Measurements from ENCODE around the gene CFAP58. TPM values are rescaled to one million over a fixed set of nuclear protein-coding genes. Genes with fewer than 3 reads are reported as not detected.
"Not testable (repeated sequence)": the region's sequence is repeated elsewhere in the genome, so short reads cannot be mapped to it uniquely, and the experiment has no call there.

Gene CFAP58
- total and polyA plus RNA-seq, 2 donors (not counting 3 experiments of a cell fraction or from before 2014, with no cell fraction given), result 0.07 to 0.29 TPM

DNA sequence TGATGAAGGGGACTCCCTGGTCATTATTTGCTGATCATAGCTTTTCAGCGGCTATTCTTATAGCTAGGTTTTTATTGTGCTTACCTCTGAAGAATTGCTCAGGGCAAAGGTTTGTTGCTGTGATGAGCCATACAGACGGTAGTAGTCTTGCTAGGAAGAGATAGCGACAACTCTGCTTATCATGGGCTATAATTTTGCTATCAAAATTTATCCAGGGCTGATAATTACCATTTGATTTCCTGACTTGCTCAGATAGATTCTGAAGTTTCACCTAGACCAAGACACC lies 103.9 kb downstream of the CFAP58 start:
- intact Hi-C loops (cut with micrococcal nuclease) (no loop called here), dilution Hi-C loops (cut with MboI; ENCODE audit: extremely low pct_ligation_motif_present, low sequenced_read_pairs) (no loop called here)
- H3K36me3 ChIP-seq (ENCODE audit: control insufficient read depth in 2 of 2, extremely low read depth in 1 of 2, insufficient read depth in 2 of 2, low read length in 2 of 2), result no peaks in the 10 kb centered on the region
- H3K9me1 ChIP-seq (replicated peaks; ENCODE audit: control insufficient read depth, extremely low read depth, insufficient read depth, low read length), result no peaks in the 10 kb centered on the region
- CTCF ChIA-PET, result interaction anchor here (1.1 to 1.2 kb wide), 2 partner anchors 12 to 27 kb away, joined by 3 to 5 read pairs; no protein-coding TSS in a partner anchor
- H3K4me1 ChIP-seq (ENCODE audit: control insufficient read depth, extremely low read depth, insufficient read depth, low read length), result no peaks in the 10 kb centered on the region
- TF ChIP-seq POLR2AphosphoS5 (IDR thresholded peaks at IDR 0.05; ENCODE audit: insufficient read depth, low read depth, low read length) (no peak), EZH2 (IDR thresholded peaks at IDR 0.05; ENCODE audit: borderline replicate concordance, low read depth, low read length, severe bottlenecking) (no peak), JUN (IDR thresholded peaks at IDR 0.05; ENCODE audit: borderline replicate concordance, insufficient read depth, insufficient read length, low read depth) (no peak), MYC (IDR thresholded peaks at IDR 0.05; ENCODE audit: low read depth, low read length) (no peak), POLR2A (IDR thresholded peaks at IDR 0.05; ENCODE audit: low read depth, low read length) (no peak), GATA2 (IDR thresholded peaks at IDR 0.05; ENCODE audit: insufficient read depth, insufficient read length, low read depth, low read length) (no peak), FOS (IDR thresholded peaks at IDR 0.05; ENCODE audit: borderline replicate concordance, insufficient read depth, low read length) (no peak)
- TF ChIP-seq, protein P1, sequence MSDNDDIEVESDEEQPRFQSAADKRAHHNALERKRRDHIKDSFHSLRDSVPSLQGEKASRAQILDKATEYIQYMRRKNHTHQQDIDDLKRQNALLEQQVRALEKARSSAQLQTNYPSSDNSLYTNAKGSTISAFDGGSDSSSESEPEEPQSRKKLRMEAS (IDR thresholded peaks at IDR 0.05; ENCODE audit: insufficient read depth, insufficient read length), result no peak
- TF ChIP-seq, protein P2, sequence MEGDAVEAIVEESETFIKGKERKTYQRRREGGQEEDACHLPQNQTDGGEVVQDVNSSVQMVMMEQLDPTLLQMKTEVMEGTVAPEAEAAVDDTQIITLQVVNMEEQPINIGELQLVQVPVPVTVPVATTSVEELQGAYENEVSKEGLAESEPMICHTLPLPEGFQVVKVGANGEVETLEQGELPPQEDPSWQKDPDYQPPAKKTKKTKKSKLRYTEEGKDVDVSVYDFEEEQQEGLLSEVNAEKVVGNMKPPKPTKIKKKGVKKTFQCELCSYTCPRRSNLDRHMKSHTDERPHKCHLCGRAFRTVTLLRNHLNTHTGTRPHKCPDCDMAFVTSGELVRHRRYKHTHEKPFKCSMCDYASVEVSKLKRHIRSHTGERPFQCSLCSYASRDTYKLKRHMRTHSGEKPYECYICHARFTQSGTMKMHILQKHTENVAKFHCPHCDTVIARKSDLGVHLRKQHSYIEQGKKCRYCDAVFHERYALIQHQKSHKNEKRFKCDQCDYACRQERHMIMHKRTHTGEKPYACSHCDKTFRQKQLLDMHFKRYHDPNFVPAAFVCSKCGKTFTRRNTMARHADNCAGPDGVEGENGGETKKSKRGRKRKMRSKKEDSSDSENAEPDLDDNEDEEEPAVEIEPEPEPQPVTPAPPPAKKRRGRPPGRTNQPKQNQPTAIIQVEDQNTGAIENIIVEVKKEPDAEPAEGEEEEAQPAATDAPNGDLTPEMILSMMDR (IDR thresholded peaks at IDR 0.05; ENCODE audit: extremely low read depth in 1 of 2, insufficient read depth in 1 of 2, low read depth in 1 of 2, low read length in 2 of 2), result no peak
- H2AFZ ChIP-seq (ENCODE audit: low read depth, low read length), result no peak overlapping the region
- FAIRE-seq (no peak), DNase-seq (ENCODE audit: low read depth, low spot score) (no peak)
- no peaks in the 10 kb centered on the region for H4K20me1 ChIP-seq (replicated peaks; ENCODE audit: control insufficient read depth, extremely low read depth, insufficient read depth, low read length)
- no peak overlapping the region for H3K4me2 ChIP-seq (ENCODE audit: insufficient read depth, low read length)
- H3K27me3 ChIP-seq (ENCODE audit: control insufficient read depth in 2 of 2, insufficient read depth in 2 of 2, low read length in 2 of 2), result no peaks in the 10 kb centered on the region
- no peak overlapping the region for H3K9ac ChIP-seq (replicated peaks; ENCODE audit: extremely low read depth, insufficient read depth, low read length)
- H3K27ac ChIP-seq (ENCODE audit: insufficient read depth, low read depth, low read length), result no peak overlapping the region
- no peaks in the 10 kb centered on the region for H3K9me3 ChIP-seq (replicated peaks; ENCODE audit: control insufficient read depth, insufficient read depth, low read length)
- POLR2A ChIA-PET, result no interaction called here
- H3K4me3 ChIP-seq (replicated peaks in 1 of 3; ENCODE audit: insufficient read depth in 1 of 3, low read depth in 1 of 3, low read length in 3 of 3), result no peak overlapping the region
- no peaks in the 10 kb centered on the region for H3K79me2 ChIP-seq (ENCODE audit: control insufficient read depth, insufficient read depth, low read length)
- no TSS peak for BruUV-seq (replicated peaks)

DNA sequence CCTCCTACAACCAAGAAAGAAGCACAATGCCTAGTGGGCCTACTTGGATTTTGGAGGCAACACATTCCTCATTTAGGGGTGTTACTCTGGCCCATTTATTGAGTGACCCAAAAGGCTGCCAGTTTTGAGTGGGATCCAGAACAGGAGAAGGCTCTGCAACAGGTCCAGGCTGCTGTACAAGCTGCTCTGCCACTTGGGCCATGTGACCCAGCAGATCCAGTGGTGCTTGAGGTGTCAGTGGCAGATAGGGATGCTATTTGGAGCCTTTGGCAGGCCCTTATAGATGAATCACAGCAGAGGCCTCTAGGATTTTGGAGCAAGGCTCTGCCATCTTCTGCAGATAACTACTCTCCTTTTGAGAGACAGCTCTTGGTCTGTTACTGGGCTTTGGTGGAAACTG lies 111.9 kb downstream of the CFAP58 start:
- dilution Hi-C loops (cut with MboI; ENCODE audit: extremely low pct_ligation_motif_present, low sequenced_read_pairs); H3K36me3 ChIP-seq (ENCODE audit: control insufficient read depth in 2 of 2, extremely low read depth in 1 of 2, insufficient read depth in 2 of 2, low read length in 2 of 2); H3K9me1 ChIP-seq (replicated peaks; ENCODE audit: control insufficient read depth, extremely low read depth, insufficient read depth, low read length); H3K27ac ChIP-seq (ENCODE audit: insufficient read depth, low read depth, low read length); H3K4me3 ChIP-seq (replicated peaks in 1 of 3; ENCODE audit: insufficient read depth in 1 of 3, low read depth in 1 of 3, low read length in 3 of 3); H3K4me1 ChIP-seq (ENCODE audit: control insufficient read depth, extremely low read depth, insufficient read depth, low read length); H3K27me3 ChIP-seq (ENCODE audit: control insufficient read depth in 2 of 2, insufficient read depth in 2 of 2, low read length in 2 of 2); BruUV-seq (replicated peaks); H3K4me2 ChIP-seq (ENCODE audit: insufficient read depth, low read length); H3K9me3 ChIP-seq (replicated peaks; ENCODE audit: control insufficient read depth, insufficient read depth, low read length); intact Hi-C loops (cut with micrococcal nuclease); H2AFZ ChIP-seq (ENCODE audit: low read depth, low read length); DNase-seq (ENCODE audit: low read depth, low spot score); H3K79me2 ChIP-seq (ENCODE audit: control insufficient read depth, insufficient read depth, low read length); H4K20me1 ChIP-seq (replicated peaks; ENCODE audit: control insufficient read depth, extremely low read depth, insufficient read depth, low read length); CTCF ChIA-PET; H3K9ac ChIP-seq (replicated peaks; ENCODE audit: extremely low read depth, insufficient read depth, low read length); FAIRE-seq; POLR2A ChIA-PET: not testable (repeated sequence)

- POLR2A ChIA-PET; H3K4me1 ChIP-seq (ENCODE audit: control insufficient read depth, extremely low read depth, insufficient read depth, low read length); H3K9ac ChIP-seq (replicated peaks; ENCODE audit: extremely low read depth, insufficient read depth, low read length); H3K79me2 ChIP-seq (ENCODE audit: control insufficient read depth, insufficient read depth, low read length); dilution Hi-C loops (cut with MboI; ENCODE audit: extremely low pct_ligation_motif_present, low sequenced_read_pairs); H3K4me2 ChIP-seq (ENCODE audit: insufficient read depth, low read length); H3K9me1 ChIP-seq (replicated peaks; ENCODE audit: control insufficient read depth, extremely low read depth, insufficient read depth, low read length); H3K27ac ChIP-seq (ENCODE audit: insufficient read depth, low read depth, low read length); BruUV-seq (replicated peaks); intact Hi-C loops (cut with micrococcal nuclease); FAIRE-seq; H3K9me3 ChIP-seq (replicated peaks; ENCODE audit: control insufficient read depth, insufficient read depth, low read length); H3K27me3 ChIP-seq (ENCODE audit: control insufficient read depth in 2 of 2, insufficient read depth in 2 of 2, low read length in 2 of 2); H3K4me3 ChIP-seq (replicated peaks in 1 of 3; ENCODE audit: insufficient read depth in 1 of 3, low read depth in 1 of 3, low read length in 3 of 3); H2AFZ ChIP-seq (ENCODE audit: low read depth, low read length); H3K36me3 ChIP-seq (ENCODE audit: control insufficient read depth in 2 of 2, extremely low read depth in 1 of 2, insufficient read depth in 2 of 2, low read length in 2 of 2); H4K20me1 ChIP-seq (replicated peaks; ENCODE audit: control insufficient read depth, extremely low read depth, insufficient read depth, low read length); DNase-seq (ENCODE audit: low read depth, low spot score): not testable (repeated sequence)
- CTCF ChIA-PET, result interaction anchor here (0.6 kb wide), 1 partner anchor 176 kb away, joined by 3 read pairs; no protein-coding TSS in a partner anchor
These were observed 115.2 kb downstream of the CFAP58 start for GRCh38 chr10:104468818-104469217.
